HCT116 (cell line): ENCODE results near the gene FMC1. TPM values are rescaled to one million over a fixed set of nuclear protein-coding genes. Genes with fewer than 3 reads are reported as not detected.
"Not testable (repeated sequence)": the region's sequence is repeated elsewhere in the genome, so short reads cannot be mapped to it uniquely, and the experiment has no call there.

ENCODE experiments used
- ATAC-seq: fragments of 200-7000 bp; cut with Tn5 transposase; 2 replicates; pipeline ENCODE4 v1.9.1; 2020; ENCODE audit warnings: mild to moderate bottlenecking, moderate library complexity
- BruUV-seq: library from RNA; stranded (reverse); fragments of 400-500 nt; replicated peaks from 2 replicates; lab custom pipeline; 2021; lab: Mats Ljungman, UMichigan
- CTCF ChIA-PET: fragments of 300-600 bp; sonication (Branson Sonifier 250); formaldehyde crosslinking; loops from one replicate; lab custom pipeline; 2021; ENCODE audit warnings: antibody characterized with exemption; lab: Charles Lee
- POLR2A ChIA-PET: fragments of 300-600, 350-600 bp; sonication (Branson Sonifier 250); formaldehyde crosslinking; loops from one replicate; lab custom pipeline; 2021; ENCODE audit warnings: antibody characterized with exemption; lab: Charles Lee
- RAD21 ChIA-PET, 2 experiments: fragments of 300-600 bp; sonication (Branson Sonifier 250); formaldehyde crosslinking; loops; one replicate each; lab custom pipeline; 2023; ENCODE audit warnings: low total read pairs in 2 of 2; ENCODE audit not compliant: uncharacterized antibody in 2 of 2, unreplicated experiment in 2 of 2, low non-redundant PET in 1 of 2; lab: Charles Lee
- DNase-seq: peaks from one replicate; pipeline ENCODE4 v3.0.0-alpha.2; 2010; ENCODE audit warnings: low read depth, low spot score
- H2AFZ ChIP-seq: fragments of 200-600 bp; shearing (Covaris generic), sonication (generic); 2 replicates; pipeline ENCODE4 v1.6.1; 2017; ENCODE audit warnings: low read depth, mixed run types, mixed read lengths, antibody characterized with exemption, low read length; ENCODE audit not compliant: poor library complexity, severe bottlenecking
- H3K27ac ChIP-seq: 2 replicates; pipeline ENCODE4 v1.5.1; 2012; ENCODE audit warnings: low read depth, low read length
- H3K27me3 ChIP-seq: fragments of 200-600 bp; sonication (generic); 2 replicates; pipeline ENCODE4 v1.6.1; 2016; ENCODE audit warnings: mixed run types, low read length, mixed read lengths; ENCODE audit not compliant: insufficient read depth
- H3K36me3 ChIP-seq, 2 experiments: fragments of 200-500 bp in 1 of 2; fragments of 200-600 bp in 1 of 2; sonication (Bioruptor generic) in 1 of 2; sonication (generic) in 1 of 2; 2 replicates each; pipeline versions ENCODE4 v1.5.1 to v1.6.1; 2014 to 2016; ENCODE audit warnings: low read length in 2 of 2, inconsistent platforms in 1 of 2, mixed read lengths in 1 of 2, mixed run types in 1 of 2; ENCODE audit not compliant: insufficient read depth in 2 of 2, control insufficient read depth in 1 of 2
- H3K4me1 ChIP-seq, 2 experiments: fragments of 200-600 bp in 1 of 2; sonication (generic) in 1 of 2; 2 replicates each; pipeline versions ENCODE4 v1.5.1 to v1.6.1; 2012 to 2017; ENCODE audit warnings: low read length in 2 of 2, inconsistent platforms in 1 of 2, mild to moderate bottlenecking in 1 of 2, mixed read lengths in 1 of 2, mixed run types in 1 of 2, moderate library complexity in 1 of 2; ENCODE audit not compliant: insufficient read depth in 2 of 2, control insufficient read depth in 1 of 2
- H3K4me2 ChIP-seq: fragments of 200-600 bp; sonication (generic); 2 replicates; pipeline ENCODE4 v1.6.1; 2017; ENCODE audit warnings: mixed run types, low read length, mixed read lengths
- H3K4me3 ChIP-seq, 2 experiments: fragments of 200-600 bp in 1 of 2; sonication (generic) in 1 of 2; replicated peaks in 1 of 2; 2 replicates each; pipeline ENCODE4 v1.5.1; 2011 to 2016; ENCODE audit warnings: low read length in 2 of 2, control low read depth in 1 of 2, low read depth in 1 of 2, mild to moderate bottlenecking in 1 of 2, mixed read lengths in 1 of 2, mixed run types in 1 of 2
- H3K79me2 ChIP-seq: fragments of 200-600 bp; sonication (generic); 2 replicates; pipeline ENCODE4 v1.6.1; 2017; ENCODE audit warnings: mild to moderate bottlenecking, mixed run types, low read length, moderate library complexity, mixed read lengths; ENCODE audit not compliant: insufficient read depth
- H3K9ac ChIP-seq: fragments of 200-600 bp; sonication (generic); 2 replicates; pipeline ENCODE4 v1.6.1; 2016; ENCODE audit warnings: low read length, mixed read lengths
- H3K9me2 ChIP-seq: fragments of 200-600 bp; sonication (generic), shearing (Covaris generic); 2 replicates; pipeline ENCODE4 v1.6.1; 2017; ENCODE audit warnings: mixed run types, mild to moderate bottlenecking, moderate library complexity; ENCODE audit not compliant: insufficient read depth
- H3K9me3 ChIP-seq, 2 experiments: fragments of 200-500 bp in 1 of 2; fragments of 200-600 bp in 1 of 2; sonication (Bioruptor generic) in 1 of 2; sonication (generic) in 1 of 2; 2 replicates each; pipeline ENCODE4 v1.6.1; 2014 to 2017; ENCODE audit warnings: low read length in 2 of 2, mixed read lengths in 2 of 2, inconsistent platforms in 1 of 2, low read depth in 1 of 2, mild to moderate bottlenecking in 1 of 2, mixed run types in 1 of 2, moderate library complexity in 1 of 2; ENCODE audit not compliant: control insufficient read depth in 1 of 2, insufficient read depth in 1 of 2
- H4K20me1 ChIP-seq: fragments of 200-600 bp; sonication (generic), shearing (Covaris generic); 2 replicates; pipeline ENCODE4 v1.6.1; 2017; ENCODE audit warnings: mixed run types, mild to moderate bottlenecking, moderate library complexity; ENCODE audit not compliant: insufficient read depth
- ATF3 ChIP-seq: IDR thresholded peaks from 2 replicates; pipeline ENCODE4 v1.6.1; 2012
- CBX3 ChIP-seq: IDR thresholded peaks from 2 replicates; pipeline ENCODE4 v1.6.1; 2012; ENCODE audit warnings: low read depth
- EGR1 ChIP-seq: IDR thresholded peaks from 2 replicates; pipeline ENCODE4 v1.6.1; 2012; ENCODE audit warnings: low read depth
- ELF1 ChIP-seq: IDR thresholded peaks from 2 replicates; pipeline ENCODE4 v1.6.1; 2012; ENCODE audit warnings: low read depth, borderline replicate concordance
- JUND ChIP-seq: IDR thresholded peaks from 2 replicates; pipeline ENCODE4 v1.6.1; 2012
- MAX ChIP-seq: IDR thresholded peaks from 2 replicates; pipeline ENCODE4 v1.6.1; 2012
- POLR2A ChIP-seq: IDR thresholded peaks from 2 replicates; pipeline ENCODE4 v1.7.0; 2011; ENCODE audit warnings: borderline replicate concordance; ENCODE audit not compliant: insufficient read depth, insufficient read length; ENCODE audit errors: extremely low read depth
- RAD21 ChIP-seq: IDR thresholded peaks from 2 replicates; pipeline ENCODE4 v1.6.1; 2012; ENCODE audit warnings: low read depth, mild to moderate bottlenecking
- SRF ChIP-seq: IDR thresholded peaks from 2 replicates; pipeline ENCODE4 v1.6.1; 2012; ENCODE audit warnings: low read depth
- YY1 ChIP-seq: IDR thresholded peaks from 2 replicates; pipeline ENCODE4 v1.6.1; 2011; ENCODE audit warnings: low read length, low read depth, moderate library complexity, mild to moderate bottlenecking; ENCODE audit not compliant: insufficient replicate concordance; ENCODE audit errors: extremely low read depth
- ZFX ChIP-seq: fragments of 450-650 bp; IDR thresholded peaks from 2 replicates; pipeline ENCODE4 v1.6.1; 2017
- ZNF274 ChIP-seq: fragments of 200-500 bp; sonication (Bioruptor generic); IDR thresholded peaks from 2 replicates; pipeline ENCODE4 v1.6.1; 2014; ENCODE audit warnings: mild to moderate bottlenecking, low read depth, low read length, inconsistent platforms
- intact Hi-C: fragments of 100-400 bp; cut with micrococcal nuclease; formaldehyde crosslinking; loops from 2 replicates; pipeline ENCODE4 v1.10.0; 2022
- total RNA-seq: library from RNA; stranded (reverse); gene quantifications from one replicate; pipeline ENCODE4 v1.2.1, GENCODE V29; 2021; ENCODE audit not compliant: unreplicated experiment

The FMC1 gene
- total RNA-seq, 1 experiment from 2014 or later, result 19.4 TPM

- POLR2A ChIA-PET, result no interaction called here
- CTCF ChIA-PET, result interaction anchor here (1.3 kb wide), 1 partner anchor 12 kb away, joined by 3 read pairs; no protein-coding TSS in a partner anchor
Measured at GRCh38 chr7:139332697-139333359, 8.3 kb upstream of the FMC1 start.

DNA sequence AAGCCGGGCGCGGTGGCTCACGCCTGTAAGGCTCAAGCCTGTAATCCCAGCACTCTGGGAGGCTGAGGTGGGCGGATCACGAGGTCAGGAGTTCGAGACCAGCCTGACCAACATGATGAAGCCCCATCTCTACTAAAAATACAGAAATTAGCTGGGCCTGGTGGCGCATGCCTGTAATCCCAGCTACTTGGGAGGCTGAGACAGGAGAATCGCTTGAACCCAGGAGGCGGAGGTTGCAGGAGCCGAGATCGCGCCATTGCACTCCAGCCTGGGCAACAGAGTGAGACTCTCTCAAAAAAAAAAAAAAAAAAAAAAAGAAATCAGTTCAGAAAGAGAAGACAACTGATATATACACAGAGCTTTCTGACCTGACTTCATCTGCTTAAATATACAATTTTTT, 7.7 kb upstream of the FMC1 start:
- H3K9me3 ChIP-seq, H3K36me3 ChIP-seq, intact Hi-C loops, H4K20me1 ChIP-seq, H3K27me3 ChIP-seq, BruUV-seq, H2AFZ ChIP-seq, H3K4me2 ChIP-seq, RAD21 ChIA-PET, H3K4me1 ChIP-seq, DNase-seq, H3K9me2 ChIP-seq, H3K27ac ChIP-seq, H3K4me3 ChIP-seq, ATAC-seq, H3K79me2 ChIP-seq, H3K9ac ChIP-seq: not testable (repeated sequence)
- ChIA-PET POLR2A (interaction anchor here (1.1 kb wide), 1 partner anchor 23 kb away, joined by 4 read pairs; no protein-coding TSS in a partner anchor), CTCF (interaction anchor here (1.3 kb wide), 1 partner anchor 12 kb away, joined by 3 read pairs; no protein-coding TSS in a partner anchor)

More at GRCh38 chr7:139332697-139333359, 8.3 kb upstream of the FMC1 start:
- Histone ChIP-seq H2AFZ (no peak overlapping the region), H3K9ac (no peak overlapping the region), H3K27me3 (no peaks in the 10 kb centered on the region), H3K9me3 (no peaks in the 10 kb centered on the region), H3K4me1 (peaks cover 0 to 4% of the 10 kb centered on the region in 2 experiments; a peak in 1 of 4 replicates), H3K36me3 (no peaks in the 10 kb centered on the region), H3K4me2 (no peak overlapping the region), H3K4me3 (no peak overlapping the region), H3K27ac (no peak overlapping the region), H4K20me1 (no peaks in the 10 kb centered on the region), H3K9me2 (no peaks in the 10 kb centered on the region), H3K79me2 (no peaks in the 10 kb centered on the region)
- no TSS peak for BruUV-seq
- intact Hi-C loops, result no loop called here
- ATAC-seq (no peak), DNase-seq (no peak)
- TF ChIP-seq EGR1, result no peak
- TF ChIP-seq ATF3, result no peak
- TF ChIP-seq MAX, result no peak
- TF ChIP-seq ZFX, result no peak
- no peak for TF ChIP-seq POLR2A
- no peak for TF ChIP-seq ZNF274
- TF ChIP-seq CBX3, result no peak
- TF ChIP-seq YY1, result no peak
- no peak for TF ChIP-seq JUND
- TF ChIP-seq SRF, result no peak
- TF ChIP-seq RAD21, result no peak
- TF ChIP-seq ELF1, result no peak
- RAD21 ChIA-PET, result no interaction called here
